GM12801 (cell line): ENCODE measurements around the gene THPO.

Experiments
- TF ChIP-seq, protein P1 (sequence below): IDR thresholded peaks from one replicate; pipeline ENCODE4 v1.5.1; 2011; ENCODE audit warnings: control low read depth; ENCODE audit not compliant: insufficient read length; ENCODE audit errors: extremely low read depth

THPO gene

DNA sequence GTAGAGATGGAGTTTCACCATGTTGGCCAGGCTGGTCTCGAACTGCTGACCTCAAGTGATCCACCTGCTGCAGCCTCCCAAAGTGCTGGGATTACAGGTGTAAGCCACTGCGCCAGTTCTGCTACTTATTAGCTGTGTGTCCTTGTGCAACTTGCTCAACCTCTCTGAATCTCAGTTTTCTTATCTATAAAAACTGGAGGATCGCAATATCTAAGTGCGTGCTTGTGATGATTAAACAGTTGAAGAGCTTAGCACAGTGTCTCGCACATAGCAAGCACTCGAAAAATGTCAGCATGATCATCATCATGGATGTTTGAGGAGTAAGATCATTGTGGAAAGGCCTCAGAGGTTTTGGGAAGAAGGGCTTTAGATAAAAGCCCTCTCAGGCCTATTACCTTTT, 27.4 kb downstream of the THPO start:
- TF ChIP-seq, protein P1, sequence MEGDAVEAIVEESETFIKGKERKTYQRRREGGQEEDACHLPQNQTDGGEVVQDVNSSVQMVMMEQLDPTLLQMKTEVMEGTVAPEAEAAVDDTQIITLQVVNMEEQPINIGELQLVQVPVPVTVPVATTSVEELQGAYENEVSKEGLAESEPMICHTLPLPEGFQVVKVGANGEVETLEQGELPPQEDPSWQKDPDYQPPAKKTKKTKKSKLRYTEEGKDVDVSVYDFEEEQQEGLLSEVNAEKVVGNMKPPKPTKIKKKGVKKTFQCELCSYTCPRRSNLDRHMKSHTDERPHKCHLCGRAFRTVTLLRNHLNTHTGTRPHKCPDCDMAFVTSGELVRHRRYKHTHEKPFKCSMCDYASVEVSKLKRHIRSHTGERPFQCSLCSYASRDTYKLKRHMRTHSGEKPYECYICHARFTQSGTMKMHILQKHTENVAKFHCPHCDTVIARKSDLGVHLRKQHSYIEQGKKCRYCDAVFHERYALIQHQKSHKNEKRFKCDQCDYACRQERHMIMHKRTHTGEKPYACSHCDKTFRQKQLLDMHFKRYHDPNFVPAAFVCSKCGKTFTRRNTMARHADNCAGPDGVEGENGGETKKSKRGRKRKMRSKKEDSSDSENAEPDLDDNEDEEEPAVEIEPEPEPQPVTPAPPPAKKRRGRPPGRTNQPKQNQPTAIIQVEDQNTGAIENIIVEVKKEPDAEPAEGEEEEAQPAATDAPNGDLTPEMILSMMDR = no peak

DNA sequence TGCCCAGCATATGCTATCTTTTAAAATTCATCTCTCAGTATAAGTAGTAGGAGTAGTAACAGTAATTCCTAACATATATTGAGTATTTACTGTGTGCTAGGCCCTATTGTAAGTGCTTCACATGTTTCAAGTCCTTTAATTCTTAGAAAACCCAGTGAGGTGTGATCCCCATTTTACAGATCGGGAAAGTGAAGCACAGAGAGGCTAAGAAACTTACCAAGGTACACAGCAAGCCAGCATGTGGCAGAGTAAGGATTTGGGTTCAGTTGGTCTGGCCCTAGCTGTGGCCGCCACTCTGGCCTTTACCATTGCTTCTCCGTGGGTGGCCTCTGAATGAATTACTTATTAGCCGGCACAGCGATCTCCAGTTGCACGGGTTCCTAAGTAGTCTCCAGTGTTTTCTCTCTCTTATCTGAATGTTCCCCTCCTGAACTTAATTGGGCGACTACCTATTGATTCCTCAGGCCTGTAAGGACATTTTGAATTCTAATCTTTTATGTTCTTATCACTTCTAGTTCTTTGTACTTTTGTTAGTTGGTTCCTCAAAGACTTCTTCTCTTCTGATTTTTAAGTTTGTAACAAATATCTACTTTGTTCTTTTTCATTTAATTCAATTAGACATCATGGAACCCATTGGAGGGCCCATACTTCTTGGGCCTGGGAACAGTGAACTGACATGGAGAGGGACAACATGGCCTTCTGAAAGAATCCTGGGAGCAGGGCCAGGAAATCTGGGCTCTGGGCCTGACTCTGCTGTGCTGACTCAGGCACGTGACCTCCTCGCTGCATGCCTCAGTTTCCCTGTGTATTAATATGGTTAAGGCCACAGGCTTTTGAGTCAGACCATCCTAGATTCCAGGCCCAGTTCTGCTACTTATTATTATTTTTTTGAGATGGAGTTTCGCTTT, 28.2 kb downstream of the THPO start:
- TF ChIP-seq, protein P1 = no peak

- TF ChIP-seq, protein P1 = no peak
Measured at GRCh38 chr3:184348057-184348382, 30.0 kb downstream of the THPO start.

- TF ChIP-seq, protein P1 = no peak
Measured at GRCh38 chr3:184347321-184348056, 30.5 kb downstream of the THPO start.

GRCh38 chr3:184346480-184347190, 31.4 kb downstream of the THPO start:
- TF ChIP-seq, protein P1 = no peak

GRCh38 chr3:184345317-184346144, 32.5 kb downstream of the THPO start:
- TF ChIP-seq, protein P1 = no peak
